GM18858 (cell line): ENCODE results near the gene KLRK1.
"Not testable (repeated sequence)": the region's sequence is repeated elsewhere in the genome, so short reads cannot be mapped to it uniquely, and the experiment has no call there.

Source experiments
- ATAC-seq: cut with Tn5 transposase; IDR thresholded peaks from one replicate; pipeline ENCODE4 v1.9.1; 2021; ENCODE audit not compliant: unreplicated experiment

The KLRK1 gene

GRCh38 chr12:10389904-10390303, at the start of gene KLRK1:
KLRK1 (minus strand) TSS chr12:10390041; CDS start chr12:10388810, 1,231 bp downstream.
- ATAC-seq, result no peak

- ATAC-seq, result not testable (repeated sequence)
These were observed 47.8 kb upstream of the KLRK1 start for GRCh38 chr12:10437601-10438000.

DNA sequence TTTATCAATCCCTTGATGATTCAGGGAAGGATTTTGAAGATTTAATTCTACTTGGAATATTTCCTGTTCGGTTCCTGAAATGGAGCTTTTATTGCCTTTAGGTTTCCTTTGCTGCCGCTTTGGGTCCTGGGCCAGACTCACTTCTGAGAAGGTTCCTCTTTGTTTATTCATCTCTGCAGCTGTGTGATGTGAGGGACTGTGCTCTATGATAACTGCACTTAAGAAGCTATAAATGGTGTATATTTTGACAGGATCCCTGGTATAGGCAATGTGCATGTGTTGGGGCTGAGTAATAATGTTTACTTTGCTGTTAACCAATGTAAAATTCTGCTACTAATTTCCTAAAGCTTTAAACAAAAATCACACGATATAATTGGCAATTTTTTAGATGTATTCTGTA, 46.0 kb upstream of the KLRK1 start, which contains the start of gene KLRC2:
KLRC2 (minus strand) TSS at position 195 of the 400 bp plus-strand sequence; CDS start at position 171, 24 bp downstream.
- not testable (repeated sequence) for ATAC-seq

DNA sequence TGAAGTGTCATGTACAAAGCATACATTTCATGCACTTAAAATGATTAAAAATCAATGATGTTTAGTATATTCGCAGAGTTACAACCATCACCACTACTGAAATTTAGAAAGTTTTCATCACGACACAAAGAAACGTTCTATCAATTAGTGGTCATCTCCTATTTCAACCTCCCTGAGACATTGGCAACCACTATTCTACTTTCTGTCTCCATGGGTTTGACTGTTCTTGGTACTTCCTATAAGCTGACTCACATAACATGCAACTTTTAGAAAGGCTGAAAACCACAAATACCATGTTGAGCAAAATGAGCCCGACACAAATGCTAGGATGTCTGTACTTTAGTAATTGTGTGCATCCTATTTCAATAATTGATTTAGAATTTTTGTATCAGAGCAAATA, 40.8 kb upstream of the KLRK1 start:
- ATAC-seq, result not testable (repeated sequence)

DNA sequence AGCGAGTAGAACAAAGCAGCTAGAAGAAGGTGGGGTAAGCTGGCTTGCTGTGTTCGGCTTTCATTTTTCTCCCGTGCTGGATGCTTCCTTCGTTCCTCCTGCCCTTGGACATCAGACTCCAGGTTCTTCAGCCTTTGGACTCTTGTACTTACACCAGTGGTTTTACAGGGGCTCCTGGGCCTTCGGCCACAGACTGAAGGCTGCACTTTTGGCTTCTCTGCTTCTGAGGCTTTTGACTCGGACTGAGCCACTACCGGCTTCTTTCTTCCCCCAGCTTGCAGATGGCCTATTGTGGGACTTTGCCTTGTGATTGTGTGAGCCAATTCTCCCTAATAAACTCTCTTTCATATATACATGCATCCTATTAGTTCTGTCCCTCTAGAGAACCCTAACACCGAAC, 36.1 kb upstream of the KLRK1 start:
- not testable (repeated sequence) for ATAC-seq

DNA sequence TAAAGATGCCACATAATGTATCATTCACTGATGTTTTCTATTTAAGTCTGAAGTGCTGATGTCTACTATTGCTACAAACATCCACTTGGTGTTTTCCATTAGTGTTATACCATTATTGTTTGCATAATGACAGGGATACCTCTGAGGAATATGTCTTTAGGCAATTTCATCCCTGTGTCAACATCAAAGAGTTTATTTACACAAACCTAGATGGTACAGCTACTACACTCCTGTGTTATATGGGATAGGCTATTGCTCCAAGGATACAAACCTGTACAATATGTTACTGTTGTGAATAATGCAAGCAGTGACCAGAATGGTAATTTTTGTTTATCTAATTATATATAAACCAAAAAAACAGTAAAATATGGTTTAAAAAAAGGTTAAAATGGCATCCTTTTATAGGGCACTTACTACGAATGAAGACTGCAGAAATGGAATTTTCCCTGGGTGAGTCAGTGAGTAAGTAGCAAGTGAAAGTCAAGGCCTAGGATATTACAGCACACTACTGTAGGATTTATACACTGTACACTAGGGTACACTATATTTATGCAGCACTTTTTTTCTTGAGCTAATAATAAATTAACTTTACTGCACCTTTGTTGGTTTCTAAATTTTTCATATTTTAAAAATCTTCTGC, 34.5 kb upstream of the KLRK1 start:
- not testable (repeated sequence) for ATAC-seq

GRCh38 chr12:10422159-10422558, 32.3 kb upstream of the KLRK1 start:
- ATAC-seq, result not testable (repeated sequence)

GRCh38 chr12:10420334-10420733, 30.5 kb upstream of the KLRK1 start, which contains the start of gene KLRC3:
KLRC3 (minus strand) TSS chr12:10420595; CDS start chr12:10420550, 45 bp downstream.
- ATAC-seq, result not testable (repeated sequence)

- ATAC-seq, result no peak
These were observed 19.6 kb upstream of the KLRK1 start, which contains the start of gene KLRC4 for GRCh38 chr12:10409392-10409791. KLRC4 (minus strand) TSS chr12:10409757; CDS start chr12:10409575, 182 bp downstream.

GRCh38 chr12:10408842-10409241, 19.0 kb upstream of the KLRK1 start:
- no peak for ATAC-seq

GRCh38 chr12:10406725-10407124, 16.9 kb upstream of the KLRK1 start:
- ATAC-seq, result no peak

DNA sequence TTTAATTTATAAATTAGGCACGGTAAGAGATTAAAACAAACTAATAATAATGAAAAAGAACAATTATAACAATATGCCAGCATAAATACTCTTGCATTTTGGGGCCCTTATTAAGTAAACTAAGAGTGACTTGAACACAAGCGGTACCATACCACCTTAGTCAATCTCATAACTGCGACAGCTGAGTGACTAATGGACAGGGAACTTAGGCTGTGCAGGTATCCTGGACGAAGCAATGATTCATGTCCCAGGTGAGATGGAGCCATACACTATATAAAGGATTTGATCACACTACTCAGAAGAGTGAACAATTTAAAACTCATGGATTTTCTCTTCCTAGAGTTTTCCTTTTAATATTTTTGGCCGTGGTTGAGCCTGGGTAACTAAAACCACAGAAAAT, 15.5 kb upstream of the KLRK1 start:
- ATAC-seq, result no peak

GRCh38 chr12:10404798-10405197, 15.0 kb upstream of the KLRK1 start:
- no peak for ATAC-seq

GRCh38 chr12:10400829-10401228, 11.0 kb upstream of the KLRK1 start:
- no peak for ATAC-seq

- no peak for ATAC-seq
These were observed 8.3 kb upstream of the KLRK1 start for GRCh38 chr12:10398168-10398567.

- no peak for ATAC-seq
These were observed 7.5 kb upstream of the KLRK1 start for GRCh38 chr12:10397296-10397695.

DNA sequence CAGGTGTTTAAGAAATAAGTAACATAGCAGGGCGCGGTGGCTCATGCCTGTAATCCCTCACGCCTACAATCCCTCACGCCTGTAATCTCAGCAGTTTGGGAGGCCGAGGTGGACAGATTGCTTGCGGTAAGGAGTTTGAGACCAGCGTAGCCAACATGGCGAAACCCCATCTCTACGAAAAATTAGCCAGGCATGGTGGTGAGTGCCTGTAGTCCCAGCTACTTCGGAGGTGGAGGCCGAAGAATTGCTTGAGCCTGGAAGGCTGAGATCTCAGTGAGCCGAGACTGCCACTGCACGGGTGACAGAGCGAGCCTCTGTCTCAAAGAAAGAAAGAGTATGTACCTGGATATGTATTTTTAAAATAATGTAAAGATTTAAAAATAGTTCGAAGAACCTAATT, 6.3 kb upstream of the KLRK1 start:
- not testable (repeated sequence) for ATAC-seq

DNA sequence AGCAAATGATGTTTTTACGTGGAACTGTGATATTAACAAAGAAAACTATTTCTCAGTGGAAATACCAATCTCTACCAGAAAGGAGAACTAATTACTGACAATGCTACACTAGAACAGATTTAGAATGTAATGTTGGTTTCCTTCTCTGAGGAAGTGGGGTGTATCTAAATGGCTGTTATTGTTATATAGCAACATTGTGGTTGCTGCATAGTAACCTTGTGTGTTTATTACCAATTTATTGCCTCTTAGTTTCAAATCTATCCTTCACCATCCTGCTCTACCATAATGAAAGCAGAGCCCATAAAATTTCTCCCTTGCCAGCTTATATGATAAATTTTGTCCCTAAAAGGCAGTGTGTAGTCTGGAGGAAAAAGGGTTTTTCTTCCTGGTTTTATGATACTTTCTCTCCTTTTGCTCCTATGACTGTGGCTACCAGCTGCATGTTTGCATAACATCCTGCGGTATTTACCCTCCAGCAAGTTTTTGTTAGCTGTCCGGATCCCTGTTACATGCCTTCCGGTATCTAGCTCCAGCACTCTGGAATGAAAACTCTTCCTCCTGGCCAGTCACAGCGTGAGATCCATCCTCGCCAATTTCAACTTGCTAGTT, 5.7 kb upstream of the KLRK1 start:
- ATAC-seq, result peak; percentile 76

DNA sequence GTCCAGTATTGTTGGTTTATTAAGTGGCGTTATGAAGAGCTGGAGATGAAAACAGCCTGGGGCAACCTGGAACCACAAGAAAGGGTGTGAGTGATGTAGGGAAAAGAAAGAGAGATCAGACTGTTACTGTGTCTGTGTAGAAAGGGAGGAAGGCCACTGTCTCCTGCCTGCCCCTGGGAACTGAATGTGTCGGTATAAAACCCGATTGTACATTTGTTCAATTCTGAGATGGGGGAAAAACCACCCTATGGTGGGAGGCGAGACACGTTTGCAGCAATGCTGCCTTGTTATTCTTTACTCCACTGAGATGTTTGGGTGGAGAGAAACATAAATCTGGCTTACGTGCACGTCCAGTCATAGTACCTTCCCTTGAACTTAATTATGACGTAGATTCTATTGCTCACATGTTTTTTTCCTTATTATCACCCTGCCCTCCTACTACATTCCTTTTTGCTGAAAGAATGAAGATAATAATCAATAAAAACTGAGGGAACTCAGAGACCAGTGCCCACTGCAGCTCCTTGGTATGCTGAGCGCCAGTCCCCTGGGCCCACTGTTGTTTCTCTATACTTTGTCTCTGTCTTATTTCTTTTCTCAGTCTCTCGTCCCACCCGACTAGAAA, 4.8 kb upstream of the KLRK1 start:
- not testable (repeated sequence) for ATAC-seq

DNA sequence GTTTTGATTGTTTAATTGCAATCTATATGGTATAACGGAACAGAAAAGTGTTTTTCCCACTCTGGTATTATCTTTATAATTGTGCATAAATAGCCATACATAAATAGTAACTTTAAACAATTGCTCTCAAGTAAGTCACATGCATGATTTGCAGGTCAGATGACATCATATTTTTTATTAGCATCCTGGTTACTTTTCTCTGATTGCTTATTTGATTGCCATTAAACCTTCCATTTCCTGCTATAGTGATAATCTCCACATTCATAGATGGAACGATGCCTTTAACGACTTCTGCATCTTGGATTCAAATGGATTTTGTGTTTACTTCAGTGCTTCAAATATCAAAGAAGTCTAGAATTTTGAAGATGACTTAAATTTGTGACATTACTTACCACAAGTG, 3.5 kb upstream of the KLRK1 start:
- ATAC-seq, result no peak

- ATAC-seq, result peak; percentile 43
These were observed 2.6 kb upstream of the KLRK1 start for GRCh38 chr12:10392394-10392930.

DNA sequence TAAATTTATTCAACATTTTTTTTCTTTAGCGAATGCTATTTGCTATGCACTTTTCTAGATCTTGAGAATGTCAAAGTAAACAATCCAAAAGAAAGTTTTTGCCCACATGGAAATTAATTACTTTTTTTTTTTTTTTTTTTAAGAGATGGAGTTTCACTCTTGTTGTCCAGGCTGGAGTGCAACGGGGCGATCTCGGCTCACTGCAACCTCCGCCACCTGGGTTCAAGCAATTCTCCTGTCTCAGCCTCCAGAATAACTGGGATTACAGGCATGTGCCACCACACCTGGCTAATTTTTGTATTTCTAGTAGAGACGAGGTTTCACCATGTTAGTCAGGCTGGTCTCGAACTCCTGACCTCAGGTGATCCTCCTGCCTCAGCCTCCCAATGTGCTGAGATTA, 1.1 kb upstream of the KLRK1 start:
- not testable (repeated sequence) for ATAC-seq
